OCI-LY7 (cell line): ENCODE data around the gene DGUOK. TPM values are rescaled to one million over a fixed set of nuclear protein-coding genes. Genes with fewer than 3 reads are reported as not detected.
A peak's percentile ranks its signal among the peaks of the same experiment; 100 is the strongest.

Experiments
- BruUV-seq: library from RNA; stranded (reverse); fragments of 400-500 nt; replicated peaks from 2 replicates; lab custom pipeline; 2021; lab: Mats Ljungman, UMichigan
- CTCF ChIA-PET: fragments of 300-600 bp; sonication (Branson Sonifier 250); formaldehyde crosslinking; loops from one replicate; lab custom pipeline; 2022; ENCODE audit warnings: antibody characterized with exemption; ENCODE audit not compliant: unreplicated experiment; lab: Charles Lee
- POLR2A ChIA-PET: fragments of 300-600 bp; sonication (Branson Sonifier 250); formaldehyde crosslinking; loops from one replicate; lab custom pipeline; 2022; ENCODE audit warnings: antibody characterized with exemption; lab: Charles Lee
- DNase-seq: peaks from one replicate; pipeline ENCODE4 v3.0.0-alpha.2; 2015; ENCODE audit warnings: low spot score
- H2AFZ ChIP-seq: fragments of 200-600 bp; sonication (generic), shearing (Covaris generic); 2 replicates; pipeline ENCODE4 v1.6.1; 2014; ENCODE audit warnings: mild to moderate bottlenecking, antibody characterized with exemption, low read length, moderate library complexity
- H3K27ac ChIP-seq: fragments of 200-600 bp; sonication (generic); 2 replicates; pipeline ENCODE4 v1.5.1; 2014; ENCODE audit warnings: mixed run types, low read depth, mild to moderate bottlenecking, moderate library complexity, low read length, inconsistent platforms; ENCODE audit not compliant: poor library complexity, severe bottlenecking
- H3K36me3 ChIP-seq: fragments of 200-600 bp; sonication (generic); 2 replicates; pipeline ENCODE4 v1.6.1; 2014; ENCODE audit warnings: mild to moderate bottlenecking, antibody characterized with exemption, low read length, moderate library complexity, mixed read lengths; ENCODE audit not compliant: insufficient read depth
- H3K4me1 ChIP-seq: fragments of 200-600 bp; sonication (generic); 2 replicates; pipeline ENCODE4 v1.5.1; 2014; ENCODE audit warnings: mild to moderate bottlenecking, low read length; ENCODE audit not compliant: insufficient read depth, poor library complexity, severe bottlenecking
- H3K4me2 ChIP-seq: fragments of 200-600 bp; sonication (generic); 2 replicates; pipeline ENCODE4 v1.6.1; 2014; ENCODE audit warnings: mild to moderate bottlenecking, low read length
- H3K4me3 ChIP-seq: fragments of 200-600 bp; sonication (generic); 2 replicates; pipeline ENCODE4 v1.5.1; 2014; ENCODE audit warnings: mild to moderate bottlenecking, low read depth, low read length; ENCODE audit not compliant: poor library complexity, severe bottlenecking
- H3K79me2 ChIP-seq: fragments of 200-600 bp; sonication (generic); 2 replicates; pipeline ENCODE4 v1.6.1; 2016; ENCODE audit warnings: low read depth, mild to moderate bottlenecking, low read length, moderate library complexity, mixed read lengths; ENCODE audit not compliant: insufficient read depth
- H3K9me2 ChIP-seq: fragments of 200-600 bp; sonication (generic); 2 replicates; pipeline ENCODE4 v1.6.1; 2016; ENCODE audit warnings: mild to moderate bottlenecking, low read length, mixed read lengths; ENCODE audit not compliant: insufficient read depth
- H3K9me3 ChIP-seq: fragments of 200-600 bp; sonication (generic); 2 replicates; pipeline ENCODE4 v1.6.1; 2014; ENCODE audit warnings: mild to moderate bottlenecking, mixed run types, low read length, mixed read lengths
- H4K20me1 ChIP-seq: fragments of 200-600 bp; sonication (generic); 2 replicates; pipeline ENCODE4 v1.6.1; 2014; ENCODE audit warnings: mild to moderate bottlenecking, antibody characterized with exemption, low read length, moderate library complexity, mixed read lengths; ENCODE audit not compliant: insufficient read depth
- CTCF ChIP-seq: fragments of 200-600 bp; sonication (generic); conservative IDR thresholded peaks from 2 replicates; pipeline ENCODE4 v1.5.1; 2014; ENCODE audit warnings: mild to moderate bottlenecking, antibody characterized with exemption, low read length, moderate library complexity, mixed read lengths
- EZH2phosphoT487 ChIP-seq: fragments of 200-600 bp; sonication (generic); IDR thresholded peaks from 2 replicates; pipeline ENCODE4 v1.6.1; 2018; ENCODE audit warnings: low read depth, borderline replicate concordance, mild to moderate bottlenecking, mixed run types, antibody characterized with exemption, low read length, moderate library complexity, mixed read lengths
- intact Hi-C: fragments of 100-400 bp; cut with micrococcal nuclease; formaldehyde crosslinking; loops from one replicate; pipeline ENCODE4 v1.10.0; 2022; ENCODE audit not compliant: unreplicated experiment
- total RNA-seq, 2 experiments: library from RNA; depleted of rRNA in 1 of 2; stranded (reverse); fragments of >200 nt in 1 of 2; shearing (Covaris generic) in 1 of 2; gene quantifications; 2 replicates each; pipeline ENCODE4 v1.2.3, GENCODE V29; 2014 to 2022

DGUOK gene
- total RNA-seq, 2 experiments from 2014 or later, result 73.4 to 91.8 TPM

- no TSS peak for BruUV-seq
- intact Hi-C loops, result no loop called here
- CTCF ChIA-PET, result no interaction called here
- no peak overlapping the region for H2AFZ ChIP-seq
- H3K27ac ChIP-seq, result no peak overlapping the region
- no peak overlapping the region for H3K4me2 ChIP-seq
- H3K9me2 ChIP-seq, result no peaks in the 10 kb centered on the region
- H3K4me1 ChIP-seq, result peaks cover 39% of the 10 kb centered on the region
- no peak overlapping the region for H3K4me3 ChIP-seq
- no peak for TF ChIP-seq CTCF
- TF ChIP-seq EZH2phosphoT487, result no peak
- no peaks in the 10 kb centered on the region for H3K79me2 ChIP-seq
- H3K36me3 ChIP-seq, result no peaks in the 10 kb centered on the region
- POLR2A ChIA-PET, result interaction anchor here (0.6 to 1.0 kb wide), 3 partner anchors 21 to 199 kb away, joined by 3 read pairs; no protein-coding TSS in a partner anchor
- H4K20me1 ChIP-seq, result no peaks in the 10 kb centered on the region
- no peaks in the 10 kb centered on the region for H3K9me3 ChIP-seq
- no peak for DNase-seq
Observed at GRCh38 chr2:73968357-73968937, 41.8 kb downstream of the DGUOK start.

- CTCF ChIA-PET, result no interaction called here
- H3K4me1 ChIP-seq, result peaks cover 39% of the 10 kb centered on the region
- H2AFZ ChIP-seq, result no peak overlapping the region; the same call in 1 of the 2 replicates
- H3K27ac ChIP-seq, result no peak overlapping the region
- no peaks in the 10 kb centered on the region for H3K36me3 ChIP-seq
- no peak overlapping the region for H3K4me3 ChIP-seq
- 0 out of 2 replicates have a peak overlapping the region, but pooled peaks have one; percentile 71 for H3K4me2 ChIP-seq
- DNase-seq, result no peak
- no TSS peak for BruUV-seq
- H3K9me3 ChIP-seq, result no peaks in the 10 kb centered on the region
- no peaks in the 10 kb centered on the region for H3K79me2 ChIP-seq
- POLR2A ChIA-PET, result no interaction called here
- H4K20me1 ChIP-seq, result no peaks in the 10 kb centered on the region
- H3K9me2 ChIP-seq, result no peaks in the 10 kb centered on the region
- intact Hi-C loops, result no loop called here
- no peak for TF ChIP-seq CTCF
- no peak for TF ChIP-seq EZH2phosphoT487
Observed at GRCh38 chr2:73969356-73969755, 42.7 kb downstream of the DGUOK start.

- POLR2A ChIA-PET, result interaction anchor here (0.6 to 1.1 kb wide), 6 partner anchors 15 to 717 kb away, joined by 3 to 4 read pairs (median 3); no protein-coding TSS in a partner anchor
- H3K4me1 ChIP-seq, result peaks cover 39% of the 10 kb centered on the region
- H3K9me3 ChIP-seq, result no peaks in the 10 kb centered on the region
- peak overlapping the region; percentile 5 for H3K27ac ChIP-seq
- CTCF ChIA-PET, result interaction anchor here (0.7 kb wide), 1 partner anchor 36 kb away, joined by 5 read pairs; no protein-coding TSS in a partner anchor
- no peaks in the 10 kb centered on the region for H4K20me1 ChIP-seq
- H3K4me2 ChIP-seq, result peak overlapping the region; percentile 71
- no peaks in the 10 kb centered on the region for H3K9me2 ChIP-seq
- peak overlapping the region; percentile 15 for H3K4me3 ChIP-seq
- intact Hi-C loops, result no loop called here
- no peaks in the 10 kb centered on the region for H3K79me2 ChIP-seq
- BruUV-seq, result no TSS peak
- DNase-seq, result no peak
- H3K36me3 ChIP-seq, result no peaks in the 10 kb centered on the region
- TF ChIP-seq EZH2phosphoT487 (no peak), CTCF (no peak)
- peak overlapping the region; percentile 77 for H2AFZ ChIP-seq
Observed at GRCh38 chr2:73970141-73970803, 43.6 kb downstream of the DGUOK start.
